A549 (cell line): ENCODE data around the gene ARRDC3.
"Not testable (repeated sequence)": the region's sequence is repeated elsewhere in the genome, so short reads cannot be mapped to it uniquely, and the experiment has no call there.

Experiments
- MAFK ChIP-seq: fragments of 450-650 bp; IDR thresholded peaks from 2 replicates; pipeline ENCODE4 v1.6.1; 2014; ENCODE audit not compliant: partially characterized antibody
- MYC ChIP-seq: IDR thresholded peaks from 2 replicates; pipeline ENCODE4 v1.6.1; 2012; ENCODE audit warnings: mild to moderate bottlenecking, inconsistent platforms, low read length, improper control_type of control experiment, borderline replicate concordance
- POLR2A ChIP-seq: IDR thresholded peaks from 2 replicates; pipeline ENCODE4 v1.6.1; 2012; ENCODE audit warnings: mild to moderate bottlenecking, low read length
- RCOR1 ChIP-seq: fragments of 150-350 bp; IDR thresholded peaks from 2 replicates; pipeline ENCODE4 v1.6.1; 2014; ENCODE audit warnings: antibody characterized with exemption, low read length, low read depth
- TFCP2L1 ChIP-seq: fragments of 250-450 bp; sonication (Bioruptor Pico); IDR thresholded peaks from 2 replicates; pipeline ENCODE4 v1.5.0; 2021; ENCODE audit warnings: mild to moderate bottlenecking
- TF ChIP-seq, protein P1 (sequence below): fragments of >200 bp; sonication (Bioruptor Twin); formaldehyde crosslinking; IDR thresholded peaks from 3 replicates; pipeline ENCODE4 v1.5.1; 2016
- TF ChIP-seq, protein P2 (sequence below): fragments of 450-650 bp; IDR thresholded peaks from 2 replicates; pipeline ENCODE4 v1.6.1; 2014; ENCODE audit warnings: antibody characterized with exemption

DNA sequence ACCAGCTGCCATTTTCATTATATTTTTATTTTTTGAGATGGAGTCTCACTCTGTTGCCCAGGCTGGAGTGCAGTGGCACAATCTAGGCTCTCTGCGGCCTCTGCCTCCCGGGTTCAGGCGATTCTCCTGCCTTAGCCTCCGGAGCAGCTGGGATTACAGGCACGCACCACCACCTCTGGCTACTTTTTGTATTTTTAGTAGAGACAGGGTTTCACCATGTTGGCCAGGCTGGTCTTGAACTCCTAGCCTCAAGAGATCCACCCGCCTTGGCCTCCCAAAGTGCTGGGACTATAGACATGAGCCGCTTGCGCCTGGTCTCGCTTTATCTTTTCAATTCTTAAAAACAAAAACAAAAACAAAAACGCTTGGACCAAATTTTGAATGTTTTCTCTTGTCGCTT lies 2.5 kb upstream of the ARRDC3 start:
- TF ChIP-seq, protein P1, sequence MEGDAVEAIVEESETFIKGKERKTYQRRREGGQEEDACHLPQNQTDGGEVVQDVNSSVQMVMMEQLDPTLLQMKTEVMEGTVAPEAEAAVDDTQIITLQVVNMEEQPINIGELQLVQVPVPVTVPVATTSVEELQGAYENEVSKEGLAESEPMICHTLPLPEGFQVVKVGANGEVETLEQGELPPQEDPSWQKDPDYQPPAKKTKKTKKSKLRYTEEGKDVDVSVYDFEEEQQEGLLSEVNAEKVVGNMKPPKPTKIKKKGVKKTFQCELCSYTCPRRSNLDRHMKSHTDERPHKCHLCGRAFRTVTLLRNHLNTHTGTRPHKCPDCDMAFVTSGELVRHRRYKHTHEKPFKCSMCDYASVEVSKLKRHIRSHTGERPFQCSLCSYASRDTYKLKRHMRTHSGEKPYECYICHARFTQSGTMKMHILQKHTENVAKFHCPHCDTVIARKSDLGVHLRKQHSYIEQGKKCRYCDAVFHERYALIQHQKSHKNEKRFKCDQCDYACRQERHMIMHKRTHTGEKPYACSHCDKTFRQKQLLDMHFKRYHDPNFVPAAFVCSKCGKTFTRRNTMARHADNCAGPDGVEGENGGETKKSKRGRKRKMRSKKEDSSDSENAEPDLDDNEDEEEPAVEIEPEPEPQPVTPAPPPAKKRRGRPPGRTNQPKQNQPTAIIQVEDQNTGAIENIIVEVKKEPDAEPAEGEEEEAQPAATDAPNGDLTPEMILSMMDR: not testable (repeated sequence)
- not testable (repeated sequence) for TF ChIP-seq MAFK, RCOR1, POLR2A, TFCP2L1, MYC
- TF ChIP-seq, protein P2, sequence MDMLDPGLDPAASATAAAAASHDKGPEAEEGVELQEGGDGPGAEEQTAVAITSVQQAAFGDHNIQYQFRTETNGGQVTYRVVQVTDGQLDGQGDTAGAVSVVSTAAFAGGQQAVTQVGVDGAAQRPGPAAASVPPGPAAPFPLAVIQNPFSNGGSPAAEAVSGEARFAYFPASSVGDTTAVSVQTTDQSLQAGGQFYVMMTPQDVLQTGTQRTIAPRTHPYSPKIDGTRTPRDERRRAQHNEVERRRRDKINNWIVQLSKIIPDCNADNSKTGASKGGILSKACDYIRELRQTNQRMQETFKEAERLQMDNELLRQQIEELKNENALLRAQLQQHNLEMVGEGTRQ: not testable (repeated sequence)
